IMR-90 (cell line): ENCODE results near the gene CLDN11. TPM values are rescaled to one million over a fixed set of nuclear protein-coding genes. Genes with fewer than 3 reads are reported as not detected.

Experiments
- ATAC-seq: fragments of 200-7000 bp; cut with Tn5 transposase; 2 replicates; pipeline ENCODE4 v1.9.1; 2020; ENCODE audit warnings: low read depth, mild to moderate bottlenecking, moderate library complexity
- BruUV-seq: library from RNA; stranded (reverse); fragments of 400-500 nt; replicated peaks from 2 replicates; lab custom pipeline; 2021; lab: Mats Ljungman, UMichigan
- CTCF ChIA-PET: fragments of 300-600 bp; formaldehyde crosslinking; extraction: SDS; loops from one replicate; lab custom pipeline; 2021; ENCODE audit warnings: antibody characterized with exemption; lab: Yijun Ruan, JAX
- POLR2A ChIA-PET: fragments of 300-600 bp; sonication (Branson Sonifier 250); formaldehyde crosslinking; loops from one replicate; lab custom pipeline; 2022; ENCODE audit warnings: antibody characterized with exemption; ENCODE audit not compliant: unreplicated experiment; lab: Charles Lee
- DNase-seq: peaks from one replicate; pipeline ENCODE4 v3.0.0; 2013
- H2AFZ ChIP-seq: replicated peaks from 2 replicates; pipeline ENCODE3; 2013; ENCODE audit warnings: low read length, mild to moderate bottlenecking; ENCODE audit not compliant: poor library complexity
- H2AK5ac ChIP-seq: 2 replicates; pipeline ENCODE4 v1.6.1; 2013; ENCODE audit warnings: low read depth, low read length, inconsistent platforms
- H2AK9ac ChIP-seq: replicated peaks from 2 replicates; pipeline ENCODE3; 2013; ENCODE audit warnings: mild to moderate bottlenecking, low read depth, low read length, moderate library complexity; ENCODE audit not compliant: poor library complexity
- H2BK120ac ChIP-seq: 2 replicates; pipeline ENCODE4 v1.6.1; 2013; ENCODE audit warnings: low read depth, low read length, inconsistent platforms
- H2BK15ac ChIP-seq: 3 replicates; pipeline ENCODE4 v1.6.1; 2013; ENCODE audit warnings: low read depth, low read length, inconsistent platforms
- H2BK20ac ChIP-seq: 2 replicates; pipeline ENCODE4 v1.6.1; 2013; ENCODE audit warnings: low read depth, mild to moderate bottlenecking, inconsistent platforms, low read length, moderate library complexity
- H2BK5ac ChIP-seq: 2 replicates; pipeline ENCODE4 v1.6.1; 2013; ENCODE audit warnings: mild to moderate bottlenecking, low read depth, low read length, inconsistent platforms; ENCODE audit not compliant: poor library complexity, severe bottlenecking
- H3K14ac ChIP-seq: replicated peaks from 2 replicates; pipeline ENCODE4 v1.6.1; 2013; ENCODE audit warnings: low read depth, low read length, inconsistent platforms
- H3K18ac ChIP-seq: 2 replicates; pipeline ENCODE4 v1.6.1; 2013; ENCODE audit warnings: low read depth, low read length, control low read depth
- H3K23ac ChIP-seq: 2 replicates; pipeline ENCODE4 v1.6.1; 2013; ENCODE audit warnings: low read depth, low read length, inconsistent platforms
- H3K27ac ChIP-seq: 2 replicates; pipeline ENCODE4 v1.5.1; 2013; ENCODE audit warnings: mild to moderate bottlenecking, control low read depth, low read length; ENCODE audit not compliant: insufficient read depth
- H3K27me3 ChIP-seq: 2 replicates; pipeline ENCODE4 v1.6.1; 2013; ENCODE audit warnings: low read length; ENCODE audit not compliant: control insufficient read depth, insufficient read depth
- H3K36me3 ChIP-seq: 2 replicates; pipeline ENCODE4 v1.6.1; 2013; ENCODE audit warnings: low read length, mixed read lengths; ENCODE audit not compliant: control insufficient read depth, insufficient read depth
- H3K4ac ChIP-seq: 2 replicates; pipeline ENCODE4 v1.6.1; 2013; ENCODE audit warnings: low read depth, low read length, inconsistent platforms
- H3K4me1 ChIP-seq: 2 replicates; pipeline ENCODE4 v1.6.1; 2013; ENCODE audit warnings: low read length, mixed read lengths; ENCODE audit not compliant: control insufficient read depth, insufficient read depth
- H3K4me2 ChIP-seq: 2 replicates; pipeline ENCODE4 v1.6.1; 2013; ENCODE audit warnings: low read depth, mild to moderate bottlenecking, control low read depth, low read length, moderate library complexity
- H3K4me3 ChIP-seq: 2 replicates; pipeline ENCODE4 v1.5.1; 2013; ENCODE audit warnings: low read depth, mild to moderate bottlenecking, control low read depth, low read length, moderate library complexity; ENCODE audit not compliant: insufficient read depth
- H3K56ac ChIP-seq: 2 replicates; pipeline ENCODE4 v1.6.1; 2013; ENCODE audit warnings: low read length, inconsistent platforms; ENCODE audit not compliant: insufficient read depth; ENCODE audit errors: extremely low read depth
- H3K79me1 ChIP-seq, 2 experiments: 2 replicates each; pipeline ENCODE4 v1.6.1; 2013; ENCODE audit warnings: low read length in 2 of 2, inconsistent platforms in 1 of 2, low read depth in 1 of 2
- H3K9ac ChIP-seq: 2 replicates; pipeline ENCODE4 v1.6.1; 2013; ENCODE audit warnings: low read depth, low read length, control low read depth
- H3K9me1 ChIP-seq: 2 replicates; pipeline ENCODE4 v1.6.1; 2013; ENCODE audit warnings: low read length, inconsistent platforms; ENCODE audit not compliant: insufficient read depth
- H3K9me3 ChIP-seq: 2 replicates; pipeline ENCODE4 v1.6.1; 2013; ENCODE audit warnings: low read length; ENCODE audit not compliant: control insufficient read depth, insufficient read depth
- H4K20me1 ChIP-seq: 2 replicates; pipeline ENCODE4 v1.6.1; 2013; ENCODE audit warnings: low read length, inconsistent platforms; ENCODE audit not compliant: insufficient read depth
- H4K5ac ChIP-seq: 2 replicates; pipeline ENCODE4 v1.6.1; 2013; ENCODE audit warnings: mild to moderate bottlenecking, low read depth, low read length, control low read depth
- H4K8ac ChIP-seq, 2 experiments: 2 replicates each; pipeline ENCODE4 v1.6.1; 2013; ENCODE audit warnings: low read depth in 2 of 2, low read length in 2 of 2, control low read depth in 1 of 2, inconsistent platforms in 1 of 2
- H4K91ac ChIP-seq: 2 replicates; pipeline ENCODE4 v1.6.1; 2013; ENCODE audit warnings: low read depth, low read length, inconsistent platforms; ENCODE audit not compliant: insufficient read depth
- CEBPB ChIP-seq: IDR thresholded peaks from 2 replicates; pipeline ENCODE4 v1.6.1; 2012; ENCODE audit warnings: low read depth, low read length, improper control_type of control experiment
- MAZ ChIP-seq: IDR thresholded peaks from 2 replicates; pipeline ENCODE4 v1.6.1; 2012; ENCODE audit warnings: low read depth, mild to moderate bottlenecking, low read length, improper control_type of control experiment, moderate library complexity, borderline replicate concordance
- NFE2L2 ChIP-seq: fragments of 150-350 bp; IDR thresholded peaks from 2 replicates; pipeline ENCODE4 v1.6.1; 2016; ENCODE audit warnings: low read depth, mild to moderate bottlenecking, low read length
- WGBS, 2 experiments: methylation state at CpG; one replicate each; pipeline versions ENCODE4 v1.1.5 to v1.1.7; 2013; ENCODE audit warnings: missing lambda C conversion rate in 2 of 2; ENCODE audit not compliant: insufficient read length in 1 of 2; ENCODE audit errors: extremely low coverage in 2 of 2; 5-methylcytosine and 5-hydroxymethylcytosine counted together
- dilution Hi-C: fragments of 300-500 bp; cut with HindIII; formaldehyde crosslinking; loops from one replicate; pipeline ENCODE4 v1.14.3; 2018; ENCODE audit warnings: low sequenced_read_pairs; ENCODE audit not compliant: unreplicated experiment
- in situ Hi-C: fragments of 300-500 bp; cut with MboI; formaldehyde crosslinking; loops from 3 replicates; pipeline ENCODE4 v1.14.3; 2019; ENCODE audit warnings: low sequenced_read_pairs, inconsistent platforms, mixed read lengths
- intact Hi-C: fragments of 100-400 bp; cut with micrococcal nuclease; formaldehyde crosslinking; loops from 2 replicates; pipeline ENCODE4 v1.10.0; 2022
- polyA plus RNA-seq, 3 experiments: library from polyadenylated mRNA; depleted of rRNA; stranded (reverse); fragments of >200 nt; gene quantifications; 2 replicates each; pipeline ENCODE4 v1.2.3, GENCODE V29; 2012; ENCODE audit warnings: low replicate concordance in 1 of 3
- total RNA-seq: library from RNA; depleted of rRNA; stranded (reverse); fragments of >200 nt; gene quantifications from 2 replicates; pipeline ENCODE4 v1.2.3, GENCODE V29; 2012
- TF ChIP-seq, protein P1 (sequence below): fragments of 150-350 bp; IDR thresholded peaks from 2 replicates; pipeline ENCODE4 v1.6.1; 2016; ENCODE audit warnings: low read depth, mild to moderate bottlenecking, low read length, moderate library complexity, borderline replicate concordance
- TF ChIP-seq, protein P2 (sequence below): fragments of 150-350 bp; IDR thresholded peaks from 2 replicates; pipeline ENCODE4 v1.6.1; 2017; ENCODE audit warnings: mild to moderate bottlenecking, antibody characterized with exemption, low read length, low read depth
- TF ChIP-seq, protein P3 (sequence below): conservative IDR thresholded peaks from 2 replicates; pipeline ENCODE4 v1.5.1; 2012; ENCODE audit warnings: mild to moderate bottlenecking, low read depth, low read length, improper control_type of control experiment

The CLDN11 gene
- total and polyA plus RNA-seq, 2 of the 4 experiments (the other 2 are of a cell fraction): 245 to 318 TPM

DNA sequence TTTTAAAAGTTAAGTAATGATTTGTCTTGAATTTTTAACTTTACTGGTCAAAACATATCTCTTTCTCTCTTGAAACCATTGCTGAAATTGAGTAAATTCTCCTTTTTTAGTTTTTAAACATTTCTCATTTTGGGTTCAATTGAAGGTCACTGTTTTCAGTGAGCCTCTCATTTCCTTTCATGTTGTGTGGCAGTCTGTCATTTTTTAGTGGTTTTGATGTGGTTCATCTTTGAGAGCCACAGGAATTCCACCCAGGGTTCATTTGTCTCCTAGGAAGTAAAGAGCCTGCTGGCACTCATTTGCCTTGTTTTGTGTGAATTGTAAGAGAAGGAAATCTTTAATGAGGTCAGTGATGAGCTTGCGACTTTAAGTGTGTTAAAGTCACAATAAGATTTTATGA lies 10.4 kb downstream of the CLDN11 start:
- Histone ChIP-seq H3K9ac (no peak overlapping the region), H4K91ac (no peak overlapping the region), H3K23ac (no peak overlapping the region), H4K20me1 (peaks cover 33% of the 10 kb centered on the region), H2BK5ac (no peak overlapping the region), H4K5ac (no peak overlapping the region), H3K27ac (no peak overlapping the region), H3K79me1 (peaks cover 8 to 44% of the 10 kb centered on the region in 2 experiments; a peak in 2 of 4 replicates), H3K9me1 (peaks cover 9% of the 10 kb centered on the region; the same call in 1 of the 2 replicates), H2AK9ac (no peak overlapping the region), H2BK20ac (no peak overlapping the region), H3K56ac (no peak overlapping the region), H3K4ac (no peak overlapping the region), H2BK120ac (no peak overlapping the region), H2AFZ (no peak overlapping the region), H3K18ac (0 out of 2 replicates have a peak overlapping the region, but pooled peaks have one; percentile 2), H2BK15ac (no peak overlapping the region), H3K9me3 (no peaks in the 10 kb centered on the region), H4K8ac (no peak overlapping the region), H3K4me3 (no peak overlapping the region), H2AK5ac (no peak overlapping the region), H3K4me2 (no peak overlapping the region; the same call in 1 of the 2 replicates), H3K27me3 (no peaks in the 10 kb centered on the region), H3K36me3 (peaks cover 48% of the 10 kb centered on the region), H3K14ac (no peak overlapping the region), H3K4me1 (peaks cover 7% of the 10 kb centered on the region; the same call in 1 of the 2 replicates)
- intact Hi-C loops (loop anchor here (5.0 kb wide), 1 partner anchor 193 kb away; no protein-coding TSS in a partner anchor), in situ Hi-C loops (loop anchor here (10.0 kb wide), 1 partner anchor 266 kb away; no protein-coding TSS in a partner anchor), dilution Hi-C loops (no loop called here)
- TF ChIP-seq, protein P1, sequence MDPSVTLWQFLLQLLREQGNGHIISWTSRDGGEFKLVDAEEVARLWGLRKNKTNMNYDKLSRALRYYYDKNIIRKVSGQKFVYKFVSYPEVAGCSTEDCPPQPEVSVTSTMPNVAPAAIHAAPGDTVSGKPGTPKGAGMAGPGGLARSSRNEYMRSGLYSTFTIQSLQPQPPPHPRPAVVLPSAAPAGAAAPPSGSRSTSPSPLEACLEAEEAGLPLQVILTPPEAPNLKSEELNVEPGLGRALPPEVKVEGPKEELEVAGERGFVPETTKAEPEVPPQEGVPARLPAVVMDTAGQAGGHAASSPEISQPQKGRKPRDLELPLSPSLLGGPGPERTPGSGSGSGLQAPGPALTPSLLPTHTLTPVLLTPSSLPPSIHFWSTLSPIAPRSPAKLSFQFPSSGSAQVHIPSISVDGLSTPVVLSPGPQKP: no peak
- TF ChIP-seq CEBPB (no peak), MAZ (no peak), NFE2L2 (no peak)
- TF ChIP-seq, protein P2, sequence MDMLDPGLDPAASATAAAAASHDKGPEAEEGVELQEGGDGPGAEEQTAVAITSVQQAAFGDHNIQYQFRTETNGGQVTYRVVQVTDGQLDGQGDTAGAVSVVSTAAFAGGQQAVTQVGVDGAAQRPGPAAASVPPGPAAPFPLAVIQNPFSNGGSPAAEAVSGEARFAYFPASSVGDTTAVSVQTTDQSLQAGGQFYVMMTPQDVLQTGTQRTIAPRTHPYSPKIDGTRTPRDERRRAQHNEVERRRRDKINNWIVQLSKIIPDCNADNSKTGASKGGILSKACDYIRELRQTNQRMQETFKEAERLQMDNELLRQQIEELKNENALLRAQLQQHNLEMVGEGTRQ: no peak
- TF ChIP-seq, protein P3, sequence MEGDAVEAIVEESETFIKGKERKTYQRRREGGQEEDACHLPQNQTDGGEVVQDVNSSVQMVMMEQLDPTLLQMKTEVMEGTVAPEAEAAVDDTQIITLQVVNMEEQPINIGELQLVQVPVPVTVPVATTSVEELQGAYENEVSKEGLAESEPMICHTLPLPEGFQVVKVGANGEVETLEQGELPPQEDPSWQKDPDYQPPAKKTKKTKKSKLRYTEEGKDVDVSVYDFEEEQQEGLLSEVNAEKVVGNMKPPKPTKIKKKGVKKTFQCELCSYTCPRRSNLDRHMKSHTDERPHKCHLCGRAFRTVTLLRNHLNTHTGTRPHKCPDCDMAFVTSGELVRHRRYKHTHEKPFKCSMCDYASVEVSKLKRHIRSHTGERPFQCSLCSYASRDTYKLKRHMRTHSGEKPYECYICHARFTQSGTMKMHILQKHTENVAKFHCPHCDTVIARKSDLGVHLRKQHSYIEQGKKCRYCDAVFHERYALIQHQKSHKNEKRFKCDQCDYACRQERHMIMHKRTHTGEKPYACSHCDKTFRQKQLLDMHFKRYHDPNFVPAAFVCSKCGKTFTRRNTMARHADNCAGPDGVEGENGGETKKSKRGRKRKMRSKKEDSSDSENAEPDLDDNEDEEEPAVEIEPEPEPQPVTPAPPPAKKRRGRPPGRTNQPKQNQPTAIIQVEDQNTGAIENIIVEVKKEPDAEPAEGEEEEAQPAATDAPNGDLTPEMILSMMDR: no peak
- no CpG with 5 or more reads among the region's 1 CpG for WGBS, 2 experiments
- ATAC-seq (no peak), DNase-seq (no peak)
- ChIA-PET POLR2A (no interaction called here), CTCF (interaction anchor here (1.0 kb wide), 1 partner anchor 383 kb away, joined by 7 read pairs; no protein-coding TSS in a partner anchor)
- BruUV-seq: no TSS peak
